Nephron progenitor cell (in vitro differentiated cells): ENCODE data around the gene SLC1A2.

ENCODE experiments used
- DNase-seq: peaks from one replicate; pipeline ENCODE4 v3.0.0; 2021
- H3K27ac Mint-ChIP-seq: 2 replicates; pipeline ENCODE4 v1.8.0; 2021; ENCODE audit warnings: mild to moderate bottlenecking, moderate library complexity, mixed read lengths
- H3K27me3 Mint-ChIP-seq: 2 replicates; pipeline ENCODE4 v1.8.0; 2021; ENCODE audit warnings: mild to moderate bottlenecking, low read depth, mixed read lengths; ENCODE audit not compliant: poor library complexity
- H3K36me3 Mint-ChIP-seq: 2 replicates; pipeline ENCODE4 v1.8.0; 2021; ENCODE audit warnings: low read depth, mixed read lengths
- H3K4me1 Mint-ChIP-seq: 2 replicates; pipeline ENCODE4 v1.8.0; 2021; ENCODE audit warnings: mixed read lengths
- H3K4me3 Mint-ChIP-seq: 2 replicates; pipeline ENCODE4 v1.8.0; 2021; ENCODE audit warnings: mild to moderate bottlenecking, moderate library complexity, mixed read lengths
- H3K9me3 Mint-ChIP-seq: 2 replicates; pipeline ENCODE4 v1.8.0; 2021; ENCODE audit warnings: mild to moderate bottlenecking, moderate library complexity, mixed read lengths
- TF ChIP-seq, protein P1 (sequence below): fragments of 200-600 bp; sonication (generic); IDR thresholded peaks from 2 replicates; pipeline ENCODE4 v1.5.0; 2021; ENCODE audit warnings: antibody characterized with exemption

The SLC1A2 gene

GRCh38 chr11:35407041-35407440, 12.3 kb downstream of the SLC1A2 start:
- no peaks in the 10 kb centered on the region for H3K36me3 Mint-ChIP-seq
- TF ChIP-seq, protein P1, sequence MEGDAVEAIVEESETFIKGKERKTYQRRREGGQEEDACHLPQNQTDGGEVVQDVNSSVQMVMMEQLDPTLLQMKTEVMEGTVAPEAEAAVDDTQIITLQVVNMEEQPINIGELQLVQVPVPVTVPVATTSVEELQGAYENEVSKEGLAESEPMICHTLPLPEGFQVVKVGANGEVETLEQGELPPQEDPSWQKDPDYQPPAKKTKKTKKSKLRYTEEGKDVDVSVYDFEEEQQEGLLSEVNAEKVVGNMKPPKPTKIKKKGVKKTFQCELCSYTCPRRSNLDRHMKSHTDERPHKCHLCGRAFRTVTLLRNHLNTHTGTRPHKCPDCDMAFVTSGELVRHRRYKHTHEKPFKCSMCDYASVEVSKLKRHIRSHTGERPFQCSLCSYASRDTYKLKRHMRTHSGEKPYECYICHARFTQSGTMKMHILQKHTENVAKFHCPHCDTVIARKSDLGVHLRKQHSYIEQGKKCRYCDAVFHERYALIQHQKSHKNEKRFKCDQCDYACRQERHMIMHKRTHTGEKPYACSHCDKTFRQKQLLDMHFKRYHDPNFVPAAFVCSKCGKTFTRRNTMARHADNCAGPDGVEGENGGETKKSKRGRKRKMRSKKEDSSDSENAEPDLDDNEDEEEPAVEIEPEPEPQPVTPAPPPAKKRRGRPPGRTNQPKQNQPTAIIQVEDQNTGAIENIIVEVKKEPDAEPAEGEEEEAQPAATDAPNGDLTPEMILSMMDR: no peak
- H3K27me3 Mint-ChIP-seq: peaks cover 7% of the 10 kb centered on the region
- DNase-seq: no peak
- no peak overlapping the region for H3K27ac Mint-ChIP-seq
- H3K4me3 Mint-ChIP-seq: no peak overlapping the region
- no peaks in the 10 kb centered on the region for H3K9me3 Mint-ChIP-seq
- peaks cover 9% of the 10 kb centered on the region for H3K4me1 Mint-ChIP-seq

- DNase-seq: peak; percentile 56
- H3K9me3 Mint-ChIP-seq: no peaks in the 10 kb centered on the region
- TF ChIP-seq, protein P1: peak; percentile 55
- no peaks in the 10 kb centered on the region for H3K27me3 Mint-ChIP-seq
- peaks cover 9% of the 10 kb centered on the region for H3K4me1 Mint-ChIP-seq
- H3K27ac Mint-ChIP-seq: no peak overlapping the region
- H3K36me3 Mint-ChIP-seq: no peaks in the 10 kb centered on the region
- H3K4me3 Mint-ChIP-seq: no peak overlapping the region
Measured at GRCh38 chr11:35404388-35404775, 15.0 kb downstream of the SLC1A2 start.

GRCh38 chr11:35403765-35404387, 15.5 kb downstream of the SLC1A2 start:
- DNase-seq: no peak
- no peaks in the 10 kb centered on the region for H3K9me3 Mint-ChIP-seq
- H3K4me1 Mint-ChIP-seq: peaks cover 9% of the 10 kb centered on the region
- H3K36me3 Mint-ChIP-seq: no peaks in the 10 kb centered on the region
- no peak overlapping the region for H3K4me3 Mint-ChIP-seq
- no peaks in the 10 kb centered on the region for H3K27me3 Mint-ChIP-seq
- H3K27ac Mint-ChIP-seq: no peak overlapping the region
- TF ChIP-seq, protein P1: no peak

DNA sequence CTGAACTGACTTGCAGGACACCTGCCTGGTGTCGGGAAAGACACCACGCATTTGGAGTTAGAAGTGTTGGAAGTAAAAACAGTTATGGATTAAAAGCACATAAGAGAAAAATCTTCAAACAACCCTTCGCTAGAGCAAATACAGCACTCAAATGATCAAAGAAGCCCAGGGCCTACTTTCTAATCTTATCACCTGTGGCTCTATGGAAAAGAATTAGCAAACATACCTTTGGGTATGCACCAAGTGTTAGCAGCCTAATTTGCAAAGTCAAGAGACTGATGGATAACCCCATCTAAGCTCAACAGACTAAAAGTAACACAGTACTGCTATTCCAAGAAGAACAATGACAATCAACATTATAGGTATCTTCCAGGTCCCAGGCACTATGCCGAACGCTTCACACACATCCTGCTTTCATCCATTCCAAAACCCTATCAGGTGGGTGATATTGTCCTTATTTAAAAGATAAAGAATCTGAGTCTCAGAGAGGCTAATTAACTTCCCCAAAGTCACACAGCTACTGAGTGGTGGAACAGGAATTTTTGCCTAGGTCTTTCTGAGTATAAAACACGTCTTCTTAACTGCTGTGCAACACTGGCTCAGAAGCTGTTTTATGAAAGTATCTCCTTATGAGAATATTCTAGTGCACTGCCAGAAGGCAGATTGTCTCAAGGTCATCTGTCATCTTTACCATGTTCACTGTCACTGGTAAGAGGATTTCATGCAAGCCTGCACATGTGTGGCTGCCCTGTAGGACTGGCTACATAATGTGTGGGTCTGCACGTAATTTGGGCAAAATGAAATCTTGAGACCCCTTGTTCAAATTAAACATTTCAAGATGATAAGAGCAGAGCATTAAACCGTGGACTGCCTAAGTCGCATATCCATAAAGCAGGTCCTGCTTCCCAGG, 16.4 kb downstream of the SLC1A2 start:
- TF ChIP-seq, protein P1: no peak
- Mint-ChIP-seq H3K27ac (no peak overlapping the region), H3K9me3 (peaks cover 2% of the 10 kb centered on the region), H3K4me1 (peaks cover 9% of the 10 kb centered on the region), H3K4me3 (no peak overlapping the region), H3K36me3 (no peaks in the 10 kb centered on the region), H3K27me3 (no peaks in the 10 kb centered on the region)
- DNase-seq: no peak

GRCh38 chr11:35398881-35399280, 20.5 kb downstream of the SLC1A2 start:
- Mint-ChIP-seq H3K4me3 (no peak overlapping the region), H3K27ac (no peak overlapping the region), H3K27me3 (no peaks in the 10 kb centered on the region), H3K36me3 (no peaks in the 10 kb centered on the region), H3K4me1 (peaks cover 9% of the 10 kb centered on the region), H3K9me3 (peaks cover 10% of the 10 kb centered on the region)
- TF ChIP-seq, protein P1: no peak
- DNase-seq: no peak
